Endothelial cell of umbilical vein (primary cell): ENCODE data around the gene CYP4V2. TPM values are rescaled to one million over a fixed set of nuclear protein-coding genes. Genes with fewer than 3 reads are reported as not detected.

Experiments
- BruUV-seq: library from RNA; stranded (reverse); fragments of 400-500 nt; replicated peaks from 2 replicates; lab custom pipeline; 2021; lab: Mats Ljungman, UMichigan
- CTCF ChIA-PET: fragments of 300-600, 350-600 bp; sonication (Branson Sonifier 250); formaldehyde crosslinking; loops from one replicate; lab custom pipeline; 2021; ENCODE audit warnings: antibody characterized with exemption, inconsistent platforms; lab: Charles Lee
- POLR2A ChIA-PET: fragments of 300-600, 350-600 bp; sonication (Branson Sonifier 250); formaldehyde crosslinking; loops from one replicate; lab custom pipeline; 2021; ENCODE audit warnings: antibody characterized with exemption, inconsistent platforms; lab: Charles Lee
- DNase-seq: peaks from one replicate; pipeline ENCODE4 v3.0.0-alpha.2; 2011; ENCODE audit warnings: low read depth, low spot score
- FAIRE-seq: peaks from 2 replicates; lab custom pipeline; 2011; peaks lifted over from hg19 to GRCh38; lab: Jason Lieb, UNC
- H2AFZ ChIP-seq: 2 replicates; pipeline ENCODE4 v1.6.0; 2012; ENCODE audit warnings: low read depth, low read length, control low read depth, inconsistent platforms
- H3K27ac ChIP-seq: 2 replicates; pipeline ENCODE4 v1.5.1; 2011; ENCODE audit warnings: low read depth, mild to moderate bottlenecking, control low read depth, low read length, moderate library complexity; ENCODE audit not compliant: insufficient read depth
- H3K27me3 ChIP-seq, 2 experiments: 2 replicates each; pipeline versions ENCODE4 v1.6.0 to v1.6.1; 2011; ENCODE audit warnings: low read length in 2 of 2, mixed read lengths in 1 of 2; ENCODE audit not compliant: control insufficient read depth in 2 of 2, insufficient read depth in 2 of 2
- H3K36me3 ChIP-seq, 2 experiments: 2 replicates in 1 of 2; 3 replicates in 1 of 2; pipeline ENCODE4 v1.5.1; 2011; ENCODE audit warnings: low read length in 2 of 2, mild to moderate bottlenecking in 1 of 2, moderate library complexity in 1 of 2; ENCODE audit not compliant: control insufficient read depth in 2 of 2, insufficient read depth in 2 of 2; ENCODE audit errors: extremely low read depth in 1 of 2
- H3K4me1 ChIP-seq: 3 replicates; pipeline ENCODE4 v1.5.1; 2011; ENCODE audit warnings: mild to moderate bottlenecking, low read length; ENCODE audit not compliant: control insufficient read depth, insufficient read depth; ENCODE audit errors: extremely low read depth
- H3K4me2 ChIP-seq: 2 replicates; pipeline ENCODE4 v1.6.1; 2011; ENCODE audit warnings: low read length, control low read depth, mixed read lengths; ENCODE audit not compliant: insufficient read depth
- H3K4me3 ChIP-seq, 3 experiments: fragments of 200-600 bp in 1 of 3; sonication (generic), shearing (Covaris generic) in 1 of 3; replicated peaks in 1 of 3; 2 replicates each; pipeline ENCODE4 v1.5.1; 2011 to 2016; ENCODE audit warnings: control low read depth in 3 of 3, low read length in 3 of 3, mild to moderate bottlenecking in 2 of 3, inconsistent platforms in 1 of 3, low read depth in 1 of 3, moderate library complexity in 1 of 3; ENCODE audit not compliant: insufficient read depth in 1 of 3
- H3K79me2 ChIP-seq: 2 replicates; pipeline ENCODE4 v1.6.0; 2012; ENCODE audit warnings: low read length, inconsistent platforms; ENCODE audit not compliant: control insufficient read depth, insufficient read depth
- H3K9ac ChIP-seq: replicated peaks from 2 replicates; pipeline ENCODE3; 2011; ENCODE audit warnings: low read length, control low read depth; ENCODE audit not compliant: insufficient read depth; ENCODE audit errors: extremely low read depth
- H3K9me1 ChIP-seq: replicated peaks from 3 replicates; pipeline ENCODE4 v1.6.0; 2011; ENCODE audit warnings: mild to moderate bottlenecking, low read length; ENCODE audit not compliant: control insufficient read depth, insufficient read depth; ENCODE audit errors: extremely low read depth
- H3K9me3 ChIP-seq: replicated peaks from 2 replicates; pipeline ENCODE4 v1.5.1; 2012; ENCODE audit warnings: low read length, inconsistent platforms; ENCODE audit not compliant: control insufficient read depth, insufficient read depth
- H4K20me1 ChIP-seq: replicated peaks from 2 replicates; pipeline ENCODE3; 2011; ENCODE audit warnings: mild to moderate bottlenecking, low read length; ENCODE audit not compliant: control insufficient read depth, insufficient read depth; ENCODE audit errors: extremely low read depth
- CTCF ChIP-seq, 2 donors: IDR thresholded peaks; 1 replicate in 1 of 2; 2 replicates in 1 of 2; pipeline ENCODE4 v1.5.1; 2011; ENCODE audit warnings: low read length in 2 of 2, mild to moderate bottlenecking in 2 of 2, moderate library complexity in 2 of 2, control low read depth in 1 of 2, inconsistent platforms in 1 of 2, low read depth in 1 of 2; ENCODE audit not compliant: insufficient read depth in 1 of 2; ENCODE audit errors: extremely low read depth in 1 of 2
- EZH2 ChIP-seq: IDR thresholded peaks from 2 replicates; pipeline ENCODE4 v1.6.1; 2012; ENCODE audit warnings: borderline replicate concordance, low read depth, mild to moderate bottlenecking, moderate library complexity, low read length, inconsistent platforms; ENCODE audit not compliant: severe bottlenecking
- FOS ChIP-seq: IDR thresholded peaks from 2 replicates; pipeline ENCODE4 v1.6.1; 2011; ENCODE audit warnings: mild to moderate bottlenecking, low read length, moderate library complexity, borderline replicate concordance; ENCODE audit not compliant: insufficient read depth
- GATA2 ChIP-seq: IDR thresholded peaks from 2 replicates; pipeline ENCODE4 v1.7.0; 2011; ENCODE audit warnings: low read depth, mild to moderate bottlenecking, moderate library complexity, mixed read lengths, low read length; ENCODE audit not compliant: insufficient read length, insufficient read depth
- JUN ChIP-seq: IDR thresholded peaks from 2 replicates; pipeline ENCODE4 v1.6.1; 2011; ENCODE audit warnings: borderline replicate concordance, low read depth; ENCODE audit not compliant: insufficient read length, insufficient read depth
- MYC ChIP-seq: IDR thresholded peaks from one replicate; pipeline ENCODE4 v1.6.1; 2011; ENCODE audit warnings: mild to moderate bottlenecking, low read depth, low read length
- POLR2A ChIP-seq: IDR thresholded peaks from 2 replicates; pipeline ENCODE4 v1.6.1; 2012; ENCODE audit warnings: low read depth, mild to moderate bottlenecking, control low read depth, low read length
- POLR2AphosphoS5 ChIP-seq: IDR thresholded peaks from 2 replicates; pipeline ENCODE4 v1.6.1; 2012; ENCODE audit warnings: low read depth, mild to moderate bottlenecking, control low read depth, low read length, moderate library complexity; ENCODE audit not compliant: insufficient read depth
- dilution Hi-C: fragments of 300-500 bp; cut with MboI; formaldehyde crosslinking; loops from one replicate; pipeline ENCODE4 v1.15.0; 2019; ENCODE audit warnings: low sequenced_read_pairs; ENCODE audit not compliant: extremely low pct_ligation_motif_present
- intact Hi-C: fragments of 100-400 bp; cut with micrococcal nuclease; formaldehyde crosslinking; loops from one replicate; pipeline ENCODE4 v1.10.0; 2022
- polyA plus RNA-seq, 4 experiments: library from polyadenylated mRNA; depleted of rRNA in 3 of 4; stranded (reverse) in 3 of 4; unstranded in 1 of 4; fragments of >200 nt; gene quantifications; 2 replicates each; pipeline versions ENCODE4 v1.2.1 to v1.2.3, GENCODE V29; 2011 to 2012; ENCODE audit warnings: missing spikeins in 1 of 4
- total RNA-seq: library from RNA; stranded (reverse); gene quantifications from 2 replicates; pipeline ENCODE4 v1.2.3, GENCODE V29; 2021
- TF ChIP-seq, protein P1 (sequence below): IDR thresholded peaks from 2 replicates; pipeline ENCODE4 v1.6.1; 2011; ENCODE audit not compliant: insufficient read depth, insufficient read length

The CYP4V2 gene
- total and polyA plus RNA-seq, 2 donors (not counting 3 experiments of a cell fraction or from before 2014, with no cell fraction given): 0.28 to 1.7 TPM

DNA sequence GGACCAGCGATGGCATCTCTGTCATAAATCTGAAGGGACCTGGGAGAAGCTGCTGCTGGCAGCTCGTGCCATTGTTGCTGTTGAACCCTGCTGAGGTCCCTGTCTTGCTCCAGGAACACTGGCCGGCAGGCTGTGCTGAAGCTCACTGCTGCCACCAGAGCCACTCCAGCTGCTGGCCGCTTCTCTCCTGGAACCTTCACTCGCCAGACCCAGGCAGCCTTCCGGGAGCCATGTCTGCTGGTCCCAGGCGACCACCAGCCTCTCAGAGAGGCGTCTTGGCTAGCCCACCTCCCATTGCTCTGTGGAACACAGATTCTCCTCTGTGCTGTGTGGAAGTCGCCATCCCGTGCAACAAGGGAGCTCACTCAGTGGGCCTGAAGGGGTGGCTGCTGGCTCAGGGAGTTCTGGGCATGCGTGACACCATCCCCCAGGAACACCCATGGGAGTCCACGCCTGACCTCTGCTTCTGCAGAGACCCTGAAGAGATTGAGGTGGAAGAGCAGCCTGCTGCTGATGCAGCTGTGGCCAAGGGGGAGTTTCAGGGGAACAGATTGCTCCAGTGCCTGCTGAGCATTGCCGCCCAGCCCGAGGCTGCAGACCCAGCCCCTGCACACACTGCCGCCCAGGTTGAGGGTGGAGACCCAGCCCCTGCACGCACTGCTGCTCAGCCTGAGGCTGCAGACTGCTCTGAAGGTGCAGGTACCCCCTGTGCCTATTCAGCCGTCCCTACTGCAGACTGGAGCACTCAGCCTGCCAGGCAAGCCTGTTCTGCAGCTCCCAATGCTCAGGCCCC lies 33.1 kb upstream of the CYP4V2 start:
- no TSS peak for BruUV-seq

DNA sequence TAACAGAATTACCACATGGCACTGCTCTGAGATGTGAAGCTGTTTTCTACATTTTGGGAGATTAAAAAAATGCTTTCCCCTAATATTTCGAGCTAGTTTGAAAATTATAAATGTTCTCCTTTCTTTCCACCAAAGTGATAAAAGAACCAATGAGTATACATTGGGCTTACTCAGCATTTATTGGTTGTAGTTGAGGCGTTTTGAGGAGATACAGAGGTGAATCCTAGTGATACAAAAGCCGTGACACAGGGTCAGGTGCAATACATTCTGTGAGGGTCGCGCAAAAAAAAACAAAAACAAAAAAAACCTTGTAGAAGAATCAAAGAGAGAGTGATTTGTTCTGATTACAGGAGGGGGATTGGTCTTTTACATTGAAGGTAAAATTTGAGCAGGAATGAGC lies 32.4 kb upstream of the CYP4V2 start:
- Histone ChIP-seq H4K20me1 (no peaks in the 10 kb centered on the region), H3K27me3 (no peaks in the 10 kb centered on the region), H3K27ac (no peak overlapping the region), H3K9me1 (no peaks in the 10 kb centered on the region), H3K9me3 (no peaks in the 10 kb centered on the region), H3K9ac (no peak overlapping the region), H2AFZ (no peak overlapping the region), H3K4me1 (no peaks in the 10 kb centered on the region), H3K36me3 (no peaks in the 10 kb centered on the region), H3K4me2 (no peak overlapping the region), H3K79me2 (no peaks in the 10 kb centered on the region), H3K4me3 (no peak overlapping the region)
- TF ChIP-seq JUN (no peak), EZH2 (no peak), FOS (no peak), POLR2AphosphoS5 (no peak), MYC (no peak), CTCF (IDR thresholded peaks at IDR 0.05; ENCODE audit: extremely low read depth in 1 of 2, insufficient read depth in 1 of 2, low read depth in 1 of 2, low read length in 2 of 2) (no peak), POLR2A (no peak), GATA2 (no peak)
- TF ChIP-seq, protein P1, sequence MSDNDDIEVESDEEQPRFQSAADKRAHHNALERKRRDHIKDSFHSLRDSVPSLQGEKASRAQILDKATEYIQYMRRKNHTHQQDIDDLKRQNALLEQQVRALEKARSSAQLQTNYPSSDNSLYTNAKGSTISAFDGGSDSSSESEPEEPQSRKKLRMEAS: no peak
- DNase-seq: no peak
- no TSS peak for BruUV-seq
- intact Hi-C loops (no loop called here), dilution Hi-C loops (no loop called here)
- ChIA-PET CTCF (interaction anchor here (2.7 kb wide), 1 partner anchor 21 kb away, joined by 9 read pairs; no protein-coding TSS in a partner anchor), POLR2A (no interaction called here)
- no peak for FAIRE-seq

More for the DNA sequence above, 33.1 kb upstream of the CYP4V2 start:
- Histone ChIP-seq H4K20me1 (no peaks in the 10 kb centered on the region), H3K9me3 (no peaks in the 10 kb centered on the region), H3K27me3 (no peaks in the 10 kb centered on the region), H3K36me3 (no peaks in the 10 kb centered on the region), H3K9ac (no peak overlapping the region), H3K4me1 (no peaks in the 10 kb centered on the region), H3K4me3 (no peak overlapping the region), H3K79me2 (no peaks in the 10 kb centered on the region), H3K27ac (no peak overlapping the region), H3K9me1 (no peaks in the 10 kb centered on the region), H3K4me2 (no peak overlapping the region), H2AFZ (no peak overlapping the region)
- TF ChIP-seq GATA2 (no peak), EZH2 (no peak), POLR2AphosphoS5 (no peak), FOS (no peak), POLR2A (no peak), JUN (no peak), MYC (no peak)
- TF ChIP-seq, protein P1: no peak
- intact Hi-C loops (no loop called here), dilution Hi-C loops (no loop called here)
- CTCF ChIA-PET: interaction anchor here (2.7 kb wide), 1 partner anchor 21 kb away, joined by 9 read pairs; no protein-coding TSS in a partner anchor
- DNase-seq (no peak), FAIRE-seq (no peak)
- POLR2A ChIA-PET: no interaction called here
